ENCODE data around the gene MAMSTR. TPM values are rescaled to one million over a fixed set of nuclear protein-coding genes. Genes with fewer than 3 reads are reported as not detected.

MAMSTR gene
- total and polyA plus RNA-seq, 2 donors (not counting 1 experiment from before 2014, with no cell fraction given): 0.60 to 1.6 TPM

DNA sequence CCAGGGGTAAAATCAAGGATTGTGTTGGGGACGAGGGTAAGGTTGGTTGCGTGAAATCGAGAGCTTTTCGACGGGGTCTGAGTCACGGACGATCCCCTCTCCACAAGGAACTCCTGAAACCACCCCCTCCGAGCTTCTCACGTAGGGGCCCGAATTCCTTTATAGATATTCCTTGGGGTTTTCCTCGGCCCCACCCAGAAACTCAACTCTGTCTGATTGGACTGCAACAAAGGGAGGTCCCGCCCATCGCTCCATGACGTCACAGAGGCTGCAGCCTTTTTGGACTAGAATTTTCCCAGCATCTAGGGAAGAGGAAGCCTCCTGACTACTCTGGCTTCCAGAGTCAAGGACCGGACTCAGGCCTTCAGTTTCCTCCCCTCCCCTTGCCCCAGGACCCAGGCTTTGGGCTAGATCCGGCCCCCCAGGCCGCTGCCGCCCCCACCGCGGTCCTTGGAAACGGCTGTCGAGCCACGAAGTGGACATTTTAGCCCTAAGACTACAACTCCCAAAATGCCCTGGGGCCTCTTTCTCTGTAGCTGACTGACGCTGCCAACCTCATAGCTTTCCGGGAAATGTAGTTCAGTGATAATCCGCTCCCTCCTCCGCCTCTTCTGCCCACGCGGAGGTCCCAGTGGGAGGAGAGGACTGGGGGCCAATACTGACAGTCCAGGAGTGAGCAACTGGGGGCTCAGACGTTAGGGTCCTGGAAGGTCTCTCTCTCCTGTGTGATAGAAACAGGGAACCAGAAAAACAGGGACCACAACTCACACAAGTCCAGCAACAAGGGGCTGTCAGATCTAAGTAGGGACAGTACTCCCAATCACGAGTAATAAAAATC is 27.4 kb upstream of the MAMSTR start, which contains the start of gene IZUMO1:
TSS of gene IZUMO1 (minus strand) at position 172 of the 838 bp plus-strand sequence. CDS start 1,050 bp downstream, outside the sequence.
- no peak within 1 kb of the TSS for H3K4me3 Mint-ChIP-seq
- ATAC-seq (ENCODE audit: low read depth) (peak; percentile 72), DNase-seq (peak; percentile 64)
- ChIA-PET POLR2A (interaction anchor here (0.7 to 1.0 kb wide), 3 partner anchors 8 to 463 kb away, joined by 3 to 4 read pairs (median 4); no protein-coding TSS in a partner anchor), CTCF (interaction anchor here (1.4 kb wide), 1 partner anchor 8 kb away, joined by 4 read pairs; no protein-coding TSS in a partner anchor)
- WGBS (ENCODE audit: insufficient coverage): 9% methylated on average over 12 of the region's 31 CpGs
- Histone ChIP-seq H3K4me3 (ENCODE audit: control extremely low read depth in 1 of 5, extremely low read depth in 1 of 5, insufficient read depth in 1 of 5, low read depth in 2 of 5, low read length in 4 of 5) (peak within 1 kb of the TSS in 2 of 5 experiments; percentile 19 to 20), H3K27ac (ENCODE audit: low read length in 2 of 2) (no peak within 1 kb of the TSS), H3K9me3 (ENCODE audit: control extremely low read depth in 1 of 3, control insufficient read depth in 2 of 3, insufficient read depth in 1 of 3, low read length in 2 of 3) (peaks cover 0 to 31% (median 0%) of the 10 kb centered on the region in 3 donors), H4K20me1 (ENCODE audit: control insufficient read depth, insufficient read depth, low read length, poor library complexity, severe bottlenecking) (no peaks in the 10 kb centered on the region), H2AFZ (ENCODE audit: insufficient read depth, low read depth, low read length, poor library complexity, severe bottlenecking) (no peak within 1 kb of the TSS), H3K36me3 (replicated peaks in 1 of 2; ENCODE audit: control extremely low read depth in 1 of 2, control insufficient read depth in 1 of 2, extremely low read depth in 1 of 2, insufficient read depth in 2 of 2, low read length in 1 of 2) (no peaks in the 10 kb centered on the region), H3K79me2 (ENCODE audit: control insufficient read depth, insufficient read depth, low read length) (no peaks in the 10 kb centered on the region), H3K4me1 (ENCODE audit: control insufficient read depth in 2 of 2, insufficient read depth in 2 of 2, low read length in 2 of 2) (peaks cover 11 to 14% of the 10 kb centered on the region in 2 donors), H3K9ac (ENCODE audit: low read length) (no peak within 1 kb of the TSS), H3K27me3 (replicated peaks in 1 of 4; ENCODE audit: control extremely low read depth in 1 of 4, control insufficient read depth in 3 of 4, insufficient read depth in 4 of 4, low read length in 3 of 4) (peaks cover 0 to 57% (median 19%) of the 10 kb centered on the region in 4 experiments), H3K4me2 (replicated peaks; ENCODE audit: low read depth, low read length, poor library complexity, severe bottlenecking) (peak within 1 kb of the TSS; percentile 57)
- intact Hi-C loops (cut with micrococcal nuclease): loop anchor here (1.0 kb wide), 1 partner anchor 48 kb away; no protein-coding TSS in a partner anchor
- H3K27ac Mint-ChIP-seq: peak within 1 kb of the TSS; percentile 10
- peaks cover 33% of the 10 kb centered on the region for H3K27me3 Mint-ChIP-seq
- H3K4me1 Mint-ChIP-seq: peaks cover 14% of the 10 kb centered on the region
- no peaks in the 10 kb centered on the region for H3K9me3 Mint-ChIP-seq (ENCODE audit: insufficient read depth)
- TF ChIP-seq, protein P1, sequence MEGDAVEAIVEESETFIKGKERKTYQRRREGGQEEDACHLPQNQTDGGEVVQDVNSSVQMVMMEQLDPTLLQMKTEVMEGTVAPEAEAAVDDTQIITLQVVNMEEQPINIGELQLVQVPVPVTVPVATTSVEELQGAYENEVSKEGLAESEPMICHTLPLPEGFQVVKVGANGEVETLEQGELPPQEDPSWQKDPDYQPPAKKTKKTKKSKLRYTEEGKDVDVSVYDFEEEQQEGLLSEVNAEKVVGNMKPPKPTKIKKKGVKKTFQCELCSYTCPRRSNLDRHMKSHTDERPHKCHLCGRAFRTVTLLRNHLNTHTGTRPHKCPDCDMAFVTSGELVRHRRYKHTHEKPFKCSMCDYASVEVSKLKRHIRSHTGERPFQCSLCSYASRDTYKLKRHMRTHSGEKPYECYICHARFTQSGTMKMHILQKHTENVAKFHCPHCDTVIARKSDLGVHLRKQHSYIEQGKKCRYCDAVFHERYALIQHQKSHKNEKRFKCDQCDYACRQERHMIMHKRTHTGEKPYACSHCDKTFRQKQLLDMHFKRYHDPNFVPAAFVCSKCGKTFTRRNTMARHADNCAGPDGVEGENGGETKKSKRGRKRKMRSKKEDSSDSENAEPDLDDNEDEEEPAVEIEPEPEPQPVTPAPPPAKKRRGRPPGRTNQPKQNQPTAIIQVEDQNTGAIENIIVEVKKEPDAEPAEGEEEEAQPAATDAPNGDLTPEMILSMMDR (IDR thresholded peaks at IDR 0.05): no peak
- TF ChIP-seq EZH2 (IDR thresholded peaks at IDR 0.05; ENCODE audit: borderline replicate concordance, insufficient read depth, low read depth, low read length, poor library complexity, severe bottlenecking): no peak

DNA sequence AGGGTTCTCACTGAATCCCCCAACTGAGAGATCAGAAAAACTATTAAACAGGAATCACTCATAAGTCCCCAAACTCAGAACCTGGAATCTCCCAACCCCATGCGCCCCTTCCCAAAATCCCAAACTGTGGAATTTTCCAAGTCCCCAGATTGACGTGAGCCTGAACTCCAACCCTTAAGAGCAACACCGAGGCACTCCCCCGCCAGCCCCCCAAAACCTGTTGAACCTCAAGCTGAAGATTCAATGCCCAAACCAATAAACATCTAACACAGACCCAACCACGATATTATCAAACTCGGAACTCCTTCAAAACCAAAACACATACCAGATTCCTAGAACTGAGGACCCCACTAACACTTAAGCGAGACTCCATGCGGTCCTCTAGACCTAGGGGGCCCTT is 26.6 kb upstream of the MAMSTR start:
- intact Hi-C loops (cut with micrococcal nuclease): no loop called here
- H3K9me3 ChIP-seq (ENCODE audit: control extremely low read depth in 1 of 3, control insufficient read depth in 2 of 3, insufficient read depth in 1 of 3, low read length in 2 of 3): peaks cover 0 to 38% (median 0%) of the 10 kb centered on the region in 3 donors
- no peak overlapping the region for H3K27ac Mint-ChIP-seq
- H3K4me3 ChIP-seq (ENCODE audit: control extremely low read depth in 1 of 5, extremely low read depth in 1 of 5, insufficient read depth in 1 of 5, low read depth in 2 of 5, low read length in 4 of 5): no peak overlapping the region
- no peak overlapping the region for H3K27ac ChIP-seq (ENCODE audit: low read length in 2 of 2)
- TF ChIP-seq EZH2 (IDR thresholded peaks at IDR 0.05; ENCODE audit: borderline replicate concordance, insufficient read depth, low read depth, low read length, poor library complexity, severe bottlenecking): no peak
- TF ChIP-seq, protein P1 (IDR thresholded peaks at IDR 0.05): no peak
- peaks cover 0 to 55% (median 17%) of the 10 kb centered on the region in 4 experiments for H3K27me3 ChIP-seq (replicated peaks in 1 of 4; ENCODE audit: control extremely low read depth in 1 of 4, control insufficient read depth in 3 of 4, insufficient read depth in 4 of 4, low read length in 3 of 4)
- 90% methylated on average over 8 of the region's 8 CpGs for WGBS (ENCODE audit: insufficient coverage)
- POLR2A ChIA-PET: no interaction called here
- no peak overlapping the region for H3K9ac ChIP-seq (ENCODE audit: low read length)
- H3K4me3 Mint-ChIP-seq: no peak overlapping the region
- H3K79me2 ChIP-seq (ENCODE audit: control insufficient read depth, insufficient read depth, low read length): no peaks in the 10 kb centered on the region
- H3K4me2 ChIP-seq (replicated peaks; ENCODE audit: low read depth, low read length, poor library complexity, severe bottlenecking): no peak overlapping the region
- DNase-seq (no peak), ATAC-seq (ENCODE audit: low read depth) (no peak)
- H3K9me3 Mint-ChIP-seq (ENCODE audit: insufficient read depth): no peaks in the 10 kb centered on the region
- CTCF ChIA-PET: no interaction called here
- no peak overlapping the region for H2AFZ ChIP-seq (ENCODE audit: insufficient read depth, low read depth, low read length, poor library complexity, severe bottlenecking)
- no peaks in the 10 kb centered on the region for H4K20me1 ChIP-seq (ENCODE audit: control insufficient read depth, insufficient read depth, low read length, poor library complexity, severe bottlenecking)
- peaks cover 14 to 18% of the 10 kb centered on the region in 2 donors for H3K4me1 ChIP-seq (ENCODE audit: control insufficient read depth in 2 of 2, insufficient read depth in 2 of 2, low read length in 2 of 2)
- H3K27me3 Mint-ChIP-seq: peaks cover 32% of the 10 kb centered on the region
- peaks cover 14% of the 10 kb centered on the region for H3K4me1 Mint-ChIP-seq
- no peaks in the 10 kb centered on the region for H3K36me3 ChIP-seq (replicated peaks in 1 of 2; ENCODE audit: control extremely low read depth in 1 of 2, control insufficient read depth in 1 of 2, extremely low read depth in 1 of 2, insufficient read depth in 2 of 2, low read length in 1 of 2)

Measured in B cell (primary cell).